ENCODE results near the gene KCTD20.

Gene KCTD20

DNA sequence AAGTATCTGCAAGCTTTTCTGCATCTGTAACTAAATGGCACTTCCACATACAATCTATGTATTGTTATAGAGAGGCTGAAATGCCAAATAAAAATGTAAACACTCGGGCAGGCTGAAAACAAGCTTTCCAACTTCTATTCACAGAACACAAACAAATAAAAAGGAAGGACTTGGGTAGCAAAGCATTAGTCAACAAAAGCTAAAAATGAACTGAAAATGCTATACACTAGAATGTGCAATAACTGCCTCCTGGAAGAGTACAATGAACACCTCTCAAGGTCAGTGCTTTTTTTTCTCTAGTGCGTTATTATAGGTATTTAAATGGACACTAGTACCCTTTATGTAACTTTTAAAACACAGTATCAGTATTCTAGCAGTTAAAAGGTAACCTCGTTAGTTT is 73.0 kb downstream of the KCTD20 start:
- no peak overlapping the region for H2AFZ ChIP-seq (ENCODE audit: low read depth, low read length, severe bottlenecking)
- H3K9ac ChIP-seq (ENCODE audit: low read length) = no peak overlapping the region
- H3K9me2 ChIP-seq (replicated peaks; ENCODE audit: insufficient read depth, low read length) = no peaks in the 10 kb centered on the region
- no peaks in the 10 kb centered on the region for H4K20me1 ChIP-seq (ENCODE audit: low read depth, low read length)
- no peak overlapping the region for H3K4me3 ChIP-seq (ENCODE audit: insufficient read depth, low read length, poor library complexity, severe bottlenecking)
- no peaks in the 10 kb centered on the region for H3K9me3 ChIP-seq (ENCODE audit: insufficient read depth, low read length)
- H3K79me2 ChIP-seq (ENCODE audit: insufficient read depth, low read length) = no peaks in the 10 kb centered on the region
- no peaks in the 10 kb centered on the region for H3K27me3 ChIP-seq (ENCODE audit: low read length)
- peaks cover 48% of the 10 kb centered on the region for H3K36me3 ChIP-seq (ENCODE audit: low read length)
- no peaks in the 10 kb centered on the region; the same call in 1 of the 2 replicates for H3F3A ChIP-seq (ENCODE audit: insufficient read depth)
- TF ChIP-seq, protein P1, sequence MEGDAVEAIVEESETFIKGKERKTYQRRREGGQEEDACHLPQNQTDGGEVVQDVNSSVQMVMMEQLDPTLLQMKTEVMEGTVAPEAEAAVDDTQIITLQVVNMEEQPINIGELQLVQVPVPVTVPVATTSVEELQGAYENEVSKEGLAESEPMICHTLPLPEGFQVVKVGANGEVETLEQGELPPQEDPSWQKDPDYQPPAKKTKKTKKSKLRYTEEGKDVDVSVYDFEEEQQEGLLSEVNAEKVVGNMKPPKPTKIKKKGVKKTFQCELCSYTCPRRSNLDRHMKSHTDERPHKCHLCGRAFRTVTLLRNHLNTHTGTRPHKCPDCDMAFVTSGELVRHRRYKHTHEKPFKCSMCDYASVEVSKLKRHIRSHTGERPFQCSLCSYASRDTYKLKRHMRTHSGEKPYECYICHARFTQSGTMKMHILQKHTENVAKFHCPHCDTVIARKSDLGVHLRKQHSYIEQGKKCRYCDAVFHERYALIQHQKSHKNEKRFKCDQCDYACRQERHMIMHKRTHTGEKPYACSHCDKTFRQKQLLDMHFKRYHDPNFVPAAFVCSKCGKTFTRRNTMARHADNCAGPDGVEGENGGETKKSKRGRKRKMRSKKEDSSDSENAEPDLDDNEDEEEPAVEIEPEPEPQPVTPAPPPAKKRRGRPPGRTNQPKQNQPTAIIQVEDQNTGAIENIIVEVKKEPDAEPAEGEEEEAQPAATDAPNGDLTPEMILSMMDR (IDR thresholded peaks at IDR 0.05; ENCODE audit: insufficient read depth, low read length, poor library complexity, severe bottlenecking) = no peak
- no peak for TF ChIP-seq EZH2phosphoT487 (conservative IDR thresholded peaks at IDR 0.05; ENCODE audit: low read length)
- no peak overlapping the region for H3K27ac ChIP-seq (ENCODE audit: low read depth, low read length)
- no peak overlapping the region for H3K4me2 ChIP-seq (ENCODE audit: low read depth, low read length, poor library complexity, severe bottlenecking)

DNA sequence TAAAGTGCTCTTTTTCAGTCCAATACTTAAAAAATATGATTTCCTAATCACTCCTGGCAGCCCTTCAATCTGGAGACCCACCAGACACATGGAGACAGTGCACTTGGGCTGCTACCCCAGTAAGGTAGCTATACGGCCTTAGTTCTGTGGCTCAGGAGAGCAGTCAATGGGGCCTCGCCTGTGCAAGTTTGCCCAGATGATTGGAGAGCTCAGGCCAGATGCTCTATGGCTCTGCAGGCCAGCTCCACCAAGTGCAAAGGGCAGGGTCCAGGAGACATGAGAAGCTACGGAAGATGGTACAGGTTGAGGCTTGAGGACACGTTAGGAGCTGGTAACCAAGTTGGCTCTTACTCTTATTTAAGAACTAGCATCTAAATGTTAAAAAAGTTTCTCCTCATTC is 73.8 kb downstream of the KCTD20 start:
- H3K4me2 ChIP-seq (ENCODE audit: low read depth, low read length, poor library complexity, severe bottlenecking) = no peak overlapping the region
- H3K27ac ChIP-seq (ENCODE audit: low read depth, low read length) = no peak overlapping the region
- H3K36me3 ChIP-seq (ENCODE audit: low read length) = peaks cover 52% of the 10 kb centered on the region
- no peaks in the 10 kb centered on the region; the same call in 1 of the 2 replicates for H4K20me1 ChIP-seq (ENCODE audit: low read depth, low read length)
- no peaks in the 10 kb centered on the region for H3K79me2 ChIP-seq (ENCODE audit: insufficient read depth, low read length)
- no peak overlapping the region for H3K4me3 ChIP-seq (ENCODE audit: insufficient read depth, low read length, poor library complexity, severe bottlenecking)
- no peak overlapping the region for H3K9ac ChIP-seq (ENCODE audit: low read length)
- H3K9me3 ChIP-seq (ENCODE audit: insufficient read depth, low read length) = no peaks in the 10 kb centered on the region
- no peaks in the 10 kb centered on the region for H3K9me2 ChIP-seq (replicated peaks; ENCODE audit: insufficient read depth, low read length)
- H3K27me3 ChIP-seq (ENCODE audit: low read length) = no peaks in the 10 kb centered on the region
- no peaks in the 10 kb centered on the region; the same call in 1 of the 2 replicates for H3F3A ChIP-seq (ENCODE audit: insufficient read depth)
- no peak overlapping the region for H2AFZ ChIP-seq (ENCODE audit: low read depth, low read length, severe bottlenecking)
- TF ChIP-seq EZH2phosphoT487 (conservative IDR thresholded peaks at IDR 0.05; ENCODE audit: low read length) = no peak
- TF ChIP-seq, protein P1 (IDR thresholded peaks at IDR 0.05; ENCODE audit: insufficient read depth, low read length, poor library complexity, severe bottlenecking) = no peak

DNA sequence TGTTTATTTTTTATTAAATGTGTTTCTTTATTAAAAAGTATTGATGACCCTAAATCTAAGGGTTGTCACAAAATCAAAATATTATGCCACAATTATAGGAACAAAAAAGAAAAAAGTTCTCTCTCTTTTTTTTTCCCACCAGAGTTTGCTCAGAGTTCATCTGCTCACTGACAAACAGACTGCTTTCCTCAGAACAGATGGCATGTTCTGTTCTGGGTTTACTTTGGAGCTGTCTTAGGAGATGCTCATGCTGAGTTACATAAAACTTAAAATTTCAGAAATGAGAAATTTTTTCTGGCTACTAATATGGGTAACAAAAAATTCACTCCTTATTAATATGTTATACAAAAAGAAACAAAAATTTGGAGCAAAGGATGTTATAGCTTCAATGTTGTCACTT is 74.2 kb downstream of the KCTD20 start:
- Histone ChIP-seq H4K20me1 (ENCODE audit: low read depth, low read length) (no peaks in the 10 kb centered on the region; the same call in 1 of the 2 replicates), H3K9ac (ENCODE audit: low read length) (no peak overlapping the region), H3F3A (ENCODE audit: insufficient read depth) (no peaks in the 10 kb centered on the region; the same call in 1 of the 2 replicates), H3K9me3 (ENCODE audit: insufficient read depth, low read length) (no peaks in the 10 kb centered on the region), H3K4me2 (ENCODE audit: low read depth, low read length, poor library complexity, severe bottlenecking) (no peak overlapping the region), H3K36me3 (ENCODE audit: low read length) (peaks cover 56% of the 10 kb centered on the region), H3K4me3 (ENCODE audit: insufficient read depth, low read length, poor library complexity, severe bottlenecking) (no peak overlapping the region), H3K9me2 (replicated peaks; ENCODE audit: insufficient read depth, low read length) (no peaks in the 10 kb centered on the region), H3K27me3 (ENCODE audit: low read length) (no peaks in the 10 kb centered on the region), H3K27ac (ENCODE audit: low read depth, low read length) (no peak overlapping the region), H3K79me2 (ENCODE audit: insufficient read depth, low read length) (no peaks in the 10 kb centered on the region), H2AFZ (ENCODE audit: low read depth, low read length, severe bottlenecking) (no peak overlapping the region)
- TF ChIP-seq, protein P1 (IDR thresholded peaks at IDR 0.05; ENCODE audit: insufficient read depth, low read length, poor library complexity, severe bottlenecking) = no peak
- no peak for TF ChIP-seq EZH2phosphoT487 (conservative IDR thresholded peaks at IDR 0.05; ENCODE audit: low read length)

Data from SU-DHL-6 (cell line).